AML-193 (cell line): Measurements from ENCODE around the gene AAMDC.
"Not testable (repeated sequence)": the region's sequence is repeated elsewhere in the genome, so short reads cannot be mapped to it uniquely, and the experiment has no call there.

ENCODE experiments used
- DNase-seq, 2 experiments: peaks; one replicate each; lab custom pipeline; 2025; lab: John Stamatoyannopoulos, UW

The AAMDC gene

GRCh38 chr11:77821349-77821851, 456 bp downstream of the AAMDC start:
- DNase-seq, result no peak

GRCh38 chr11:77822126-77822525, 1.2 kb downstream of the AAMDC start:
- not testable (repeated sequence) for DNase-seq

GRCh38 chr11:77823775-77824174, 2.8 kb downstream of the AAMDC start:
- DNase-seq, result peak; percentile 15 to 16

GRCh38 chr11:77828926-77829325, 8.0 kb downstream of the AAMDC start:
- DNase-seq, result no peak

- no peak for DNase-seq
Observed at GRCh38 chr11:77833302-77833701, 12.4 kb downstream of the AAMDC start.

GRCh38 chr11:77842441-77843121, 21.6 kb downstream of the AAMDC start:
- DNase-seq, result peak; percentile 9 to 24

GRCh38 chr11:77843700-77844099, 22.8 kb downstream of the AAMDC start:
- DNase-seq, result not testable (repeated sequence)

- DNase-seq, result no peak
Observed at GRCh38 chr11:77851503-77851902, 30.6 kb downstream of the AAMDC start.

GRCh38 chr11:77854838-77855237, 33.9 kb downstream of the AAMDC start:
- no peak for DNase-seq

GRCh38 chr11:77857906-77858457, 37.0 kb downstream of the AAMDC start:
- not testable (repeated sequence) for DNase-seq

- not testable (repeated sequence) for DNase-seq
Observed at GRCh38 chr11:77861444-77861843, 40.5 kb downstream of the AAMDC start.

GRCh38 chr11:77865805-77866204, 44.9 kb downstream of the AAMDC start:
- DNase-seq, result no peak

- DNase-seq, result no peak
Observed at GRCh38 chr11:77866336-77866735, 45.4 kb downstream of the AAMDC start.

GRCh38 chr11:77868744-77869143, 47.8 kb downstream of the AAMDC start:
- no peak for DNase-seq

GRCh38 chr11:77871855-77872254, 50.9 kb downstream of the AAMDC start:
- DNase-seq, result no peak

- DNase-seq, result no peak
Observed at GRCh38 chr11:77873345-77873744, 52.4 kb downstream of the AAMDC start.

- DNase-seq, result no peak
Observed at GRCh38 chr11:77874206-77874605, 53.3 kb downstream of the AAMDC start.

GRCh38 chr11:77876045-77876444, 55.1 kb downstream of the AAMDC start:
- DNase-seq, result no peak

- not testable (repeated sequence) for DNase-seq
Observed at GRCh38 chr11:77878247-77878646, 57.3 kb downstream of the AAMDC start.

GRCh38 chr11:77879218-77879617, 58.3 kb downstream of the AAMDC start:
- DNase-seq, result no peak

GRCh38 chr11:77882396-77882795, 61.5 kb downstream of the AAMDC start:
- DNase-seq, result no peak

- no peak for DNase-seq
Observed at GRCh38 chr11:77883775-77884174, 62.8 kb downstream of the AAMDC start.

- DNase-seq, result no peak
Observed at GRCh38 chr11:77884186-77884828, 63.4 kb downstream of the AAMDC start.
